Vagina (tissue), 2 donors: Measurements from ENCODE around the gene ROBO4.

Source experiments
- POLR2A ChIP-seq, 2 donors: fragments of 450-650 bp; IDR thresholded peaks; one replicate each; pipeline ENCODE4 v1.6.1; 2017; ENCODE audit warnings: antibody characterized with exemption in 2 of 2, mild to moderate bottlenecking in 2 of 2, moderate library complexity in 2 of 2
- POLR2AphosphoS5 ChIP-seq, 2 donors: sonication (generic); formaldehyde crosslinking; IDR thresholded peaks; one replicate each; pipeline ENCODE4 v1.9.0; 2017; ENCODE audit warnings: antibody characterized with exemption in 2 of 2, mild to moderate bottlenecking in 2 of 2, low read depth in 1 of 2; ENCODE audit not compliant: insufficient read depth in 1 of 2
- TF ChIP-seq, protein P1 (sequence below), 3 experiments: fragments of 450-650 bp in 2 of 3; fragments of 200-600 bp in 1 of 3; sonication (generic) in 1 of 3; IDR thresholded peaks; one replicate each; pipeline ENCODE4 v1.5.1; 2017 to 2019; ENCODE audit warnings: antibody characterized with exemption in 3 of 3, mild to moderate bottlenecking in 2 of 3, moderate library complexity in 2 of 3

DNA sequence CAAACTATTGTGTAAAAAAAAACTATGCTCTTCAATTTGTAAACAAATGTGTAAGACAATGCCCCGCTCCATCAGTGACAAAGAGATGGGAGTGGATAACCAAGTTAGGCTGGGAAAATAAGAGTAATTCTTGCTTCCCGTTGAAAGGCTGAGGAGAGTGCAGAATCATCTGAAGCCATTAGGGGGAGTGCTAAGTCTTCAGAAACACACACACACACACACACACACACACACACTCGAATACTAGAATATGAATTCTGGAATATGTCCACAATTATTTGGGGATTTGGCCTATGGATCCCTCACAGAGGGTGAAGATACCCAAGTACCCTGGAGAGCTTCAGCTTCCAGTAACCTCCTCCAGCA is 60.2 kb downstream of the ROBO4 start:
- no peak for TF ChIP-seq POLR2A (IDR thresholded peaks at IDR 0.05)
- TF ChIP-seq, protein P1, sequence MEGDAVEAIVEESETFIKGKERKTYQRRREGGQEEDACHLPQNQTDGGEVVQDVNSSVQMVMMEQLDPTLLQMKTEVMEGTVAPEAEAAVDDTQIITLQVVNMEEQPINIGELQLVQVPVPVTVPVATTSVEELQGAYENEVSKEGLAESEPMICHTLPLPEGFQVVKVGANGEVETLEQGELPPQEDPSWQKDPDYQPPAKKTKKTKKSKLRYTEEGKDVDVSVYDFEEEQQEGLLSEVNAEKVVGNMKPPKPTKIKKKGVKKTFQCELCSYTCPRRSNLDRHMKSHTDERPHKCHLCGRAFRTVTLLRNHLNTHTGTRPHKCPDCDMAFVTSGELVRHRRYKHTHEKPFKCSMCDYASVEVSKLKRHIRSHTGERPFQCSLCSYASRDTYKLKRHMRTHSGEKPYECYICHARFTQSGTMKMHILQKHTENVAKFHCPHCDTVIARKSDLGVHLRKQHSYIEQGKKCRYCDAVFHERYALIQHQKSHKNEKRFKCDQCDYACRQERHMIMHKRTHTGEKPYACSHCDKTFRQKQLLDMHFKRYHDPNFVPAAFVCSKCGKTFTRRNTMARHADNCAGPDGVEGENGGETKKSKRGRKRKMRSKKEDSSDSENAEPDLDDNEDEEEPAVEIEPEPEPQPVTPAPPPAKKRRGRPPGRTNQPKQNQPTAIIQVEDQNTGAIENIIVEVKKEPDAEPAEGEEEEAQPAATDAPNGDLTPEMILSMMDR (IDR thresholded peaks at IDR 0.05), result no peak
- TF ChIP-seq POLR2AphosphoS5 (IDR thresholded peaks at IDR 0.05; ENCODE audit: insufficient read depth in 1 of 2, low read depth in 1 of 2), result no peak
